Rectal smooth muscle tissue (tissue), 1 donor: Measurements from ENCODE around the gene DPH3.

Experiments used
- H3K27ac ChIP-seq: one replicate; pipeline ENCODE4 v1.7.0; 2013; ENCODE audit warnings: low read depth, low read length, inconsistent platforms
- H3K27me3 ChIP-seq: one replicate; pipeline ENCODE4 v1.7.0; 2013; ENCODE audit warnings: low read length; ENCODE audit not compliant: control insufficient read depth, insufficient read depth
- H3K36me3 ChIP-seq: one replicate; pipeline ENCODE4 v1.7.0; 2013; ENCODE audit warnings: low read length; ENCODE audit not compliant: control insufficient read depth, insufficient read depth
- H3K4me1 ChIP-seq: one replicate; pipeline ENCODE4 v1.7.0; 2013; ENCODE audit warnings: low read length; ENCODE audit not compliant: control insufficient read depth, insufficient read depth
- H3K4me3 ChIP-seq: one replicate; pipeline ENCODE4 v1.7.0; 2013; ENCODE audit warnings: low read length
- H3K9ac ChIP-seq: one replicate; pipeline ENCODE4 v1.7.0; 2013; ENCODE audit warnings: low read length

DPH3 gene

GRCh38 chr3:16301507-16301906 is 36.8 kb upstream of the DPH3 start:
- peaks cover 5% of the 10 kb centered on the region for H3K36me3 ChIP-seq
- H3K4me3 ChIP-seq: no peak overlapping the region
- no peak overlapping the region for H3K9ac ChIP-seq
- H3K27ac ChIP-seq: no peak overlapping the region
- peaks cover 6% of the 10 kb centered on the region for H3K4me1 ChIP-seq
- H3K27me3 ChIP-seq: no peaks in the 10 kb centered on the region

GRCh38 chr3:16300881-16301359 is 36.2 kb upstream of the DPH3 start:
- no peak overlapping the region for H3K9ac ChIP-seq
- H3K36me3 ChIP-seq: peaks cover 5% of the 10 kb centered on the region
- H3K27me3 ChIP-seq: no peaks in the 10 kb centered on the region
- peaks cover 6% of the 10 kb centered on the region for H3K4me1 ChIP-seq
- no peak overlapping the region for H3K27ac ChIP-seq
- H3K4me3 ChIP-seq: no peak overlapping the region

- Histone ChIP-seq H3K9ac (no peak overlapping the region), H3K4me1 (peaks cover 6% of the 10 kb centered on the region), H3K36me3 (peaks cover 5% of the 10 kb centered on the region), H3K4me3 (no peak overlapping the region), H3K27ac (no peak overlapping the region), H3K27me3 (no peaks in the 10 kb centered on the region)
Measured at GRCh38 chr3:16300307-16300706, 35.6 kb upstream of the DPH3 start.

GRCh38 chr3:16299746-16300145 is 35.0 kb upstream of the DPH3 start:
- Histone ChIP-seq H3K9ac (no peak overlapping the region), H3K36me3 (peaks cover 2% of the 10 kb centered on the region), H3K4me3 (no peak overlapping the region), H3K27ac (no peak overlapping the region), H3K27me3 (no peaks in the 10 kb centered on the region), H3K4me1 (peaks cover 6% of the 10 kb centered on the region)

- H3K4me1 ChIP-seq: peaks cover 6% of the 10 kb centered on the region
- H3K9ac ChIP-seq: no peak overlapping the region
- no peaks in the 10 kb centered on the region for H3K27me3 ChIP-seq
- peaks cover 2% of the 10 kb centered on the region for H3K36me3 ChIP-seq
- no peak overlapping the region for H3K4me3 ChIP-seq
- H3K27ac ChIP-seq: no peak overlapping the region
Measured at GRCh38 chr3:16298891-16299290, 34.1 kb upstream of the DPH3 start.

- H3K36me3 ChIP-seq: peaks cover 2% of the 10 kb centered on the region
- no peak overlapping the region for H3K27ac ChIP-seq
- H3K4me3 ChIP-seq: no peak overlapping the region
- no peaks in the 10 kb centered on the region for H3K27me3 ChIP-seq
- no peak overlapping the region for H3K9ac ChIP-seq
- H3K4me1 ChIP-seq: peaks cover 6% of the 10 kb centered on the region
Measured at GRCh38 chr3:16297997-16298885, 33.5 kb upstream of the DPH3 start.

- H3K4me3 ChIP-seq: no peak overlapping the region
- no peaks in the 10 kb centered on the region for H3K36me3 ChIP-seq
Measured at GRCh38 chr3:16295298-16295890, 30.7 kb upstream of the DPH3 start.

GRCh38 chr3:16294844-16295243 is 30.1 kb upstream of the DPH3 start:
- Histone ChIP-seq H3K4me1 (peaks cover 6% of the 10 kb centered on the region), H3K27me3 (no peaks in the 10 kb centered on the region), H3K9ac (no peak overlapping the region), H3K4me3 (no peak overlapping the region), H3K36me3 (no peaks in the 10 kb centered on the region), H3K27ac (no peak overlapping the region)

More at GRCh38 chr3:16295298-16295890, 30.7 kb upstream of the DPH3 start:
- no peaks in the 10 kb centered on the region for H3K27me3 ChIP-seq
- H3K4me1 ChIP-seq: peaks cover 6% of the 10 kb centered on the region
- H3K9ac ChIP-seq: no peak overlapping the region
- no peak overlapping the region for H3K27ac ChIP-seq

GRCh38 chr3:16290827-16291196 is 26.1 kb upstream of the DPH3 start:
- Histone ChIP-seq H3K36me3 (peaks cover 3% of the 10 kb centered on the region), H3K4me1 (no peaks in the 10 kb centered on the region), H3K4me3 (no peak overlapping the region), H3K27ac (no peak overlapping the region), H3K9ac (no peak overlapping the region), H3K27me3 (no peaks in the 10 kb centered on the region)

DNA sequence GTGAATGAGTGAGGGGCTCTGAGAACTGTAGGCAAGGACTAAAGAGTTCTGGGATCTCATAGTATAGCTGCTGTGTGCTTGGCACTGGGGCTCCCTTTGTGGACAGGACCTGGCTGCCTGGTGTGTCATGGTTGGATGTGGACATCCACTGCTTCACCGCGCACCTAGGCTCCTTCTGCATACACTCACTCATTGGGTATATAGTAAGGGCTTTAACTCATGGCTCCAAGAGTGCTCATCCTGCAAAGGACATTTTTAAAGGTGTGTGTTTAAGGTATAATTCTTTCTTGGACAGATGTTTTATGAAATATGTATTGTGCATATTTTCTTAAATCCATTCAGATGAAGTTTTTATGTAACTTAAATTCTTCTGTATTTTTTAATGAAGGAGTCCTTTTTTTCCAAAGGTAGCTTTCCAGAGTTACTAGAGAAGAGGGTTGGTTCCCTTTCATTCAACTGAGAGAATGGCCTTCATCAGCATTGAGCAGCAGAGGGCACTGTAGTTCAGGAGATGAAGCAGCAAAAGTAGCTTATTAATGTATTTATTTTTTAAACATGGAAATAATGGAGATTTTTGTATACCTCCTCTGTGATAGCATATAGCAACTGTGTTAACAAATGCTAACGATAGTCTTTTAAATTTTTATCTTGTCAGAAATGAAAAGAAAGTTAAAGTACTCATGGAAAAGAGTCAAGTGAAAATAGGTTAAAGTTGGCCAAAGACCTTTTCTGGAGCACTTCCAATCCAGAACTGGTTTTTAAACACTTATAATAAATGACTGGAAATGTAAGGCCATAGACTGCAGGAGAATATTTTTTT is 25.5 kb upstream of the DPH3 start:
- H3K9ac ChIP-seq: no peak overlapping the region
- no peak overlapping the region for H3K27ac ChIP-seq
- H3K4me3 ChIP-seq: no peak overlapping the region
- no peaks in the 10 kb centered on the region for H3K4me1 ChIP-seq
- peaks cover 3% of the 10 kb centered on the region for H3K36me3 ChIP-seq
- H3K27me3 ChIP-seq: no peaks in the 10 kb centered on the region

- Histone ChIP-seq H3K36me3 (peaks cover 3% of the 10 kb centered on the region), H3K4me1 (no peaks in the 10 kb centered on the region), H3K9ac (no peak overlapping the region), H3K27ac (no peak overlapping the region), H3K4me3 (no peak overlapping the region), H3K27me3 (no peaks in the 10 kb centered on the region)
Measured at GRCh38 chr3:16289144-16289889, 24.6 kb upstream of the DPH3 start.

DNA sequence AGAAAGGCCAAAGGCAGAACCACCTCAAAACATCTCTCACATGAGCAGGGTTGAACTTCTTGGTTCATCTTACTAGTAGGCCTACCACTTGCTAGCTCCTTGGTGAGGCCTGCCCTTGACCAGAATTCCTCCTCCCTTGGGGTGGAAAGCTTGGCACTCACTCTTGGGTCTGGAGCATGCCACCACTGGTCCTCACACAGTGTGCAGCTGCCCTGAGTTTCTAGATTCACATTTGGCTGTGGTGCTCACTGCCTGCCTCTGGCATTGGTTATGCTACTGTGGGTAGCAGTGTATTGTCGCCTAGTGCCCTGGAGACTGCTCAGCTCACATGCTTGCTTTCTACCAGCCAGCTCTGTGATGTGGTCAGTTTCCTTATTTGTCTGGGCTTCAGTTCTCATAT is 23.9 kb upstream of the DPH3 start:
- H3K27ac ChIP-seq: no peak overlapping the region
- no peaks in the 10 kb centered on the region for H3K4me1 ChIP-seq
- H3K36me3 ChIP-seq: peaks cover 3% of the 10 kb centered on the region
- H3K9ac ChIP-seq: no peak overlapping the region
- peak overlapping the region; percentile 25 for H3K4me3 ChIP-seq
- no peaks in the 10 kb centered on the region for H3K27me3 ChIP-seq
